Coronary artery (tissue), 2 donors: Measurements from ENCODE around the gene RAI1.

Source experiments
- DNase-seq: peaks from one replicate; pipeline ENCODE4 v3.0.0-alpha.2; 2017; ENCODE audit warnings: low spot score
- H3K27ac ChIP-seq, 2 donors: fragments of 200-600 bp; sonication (generic); one replicate each; pipeline ENCODE4 v1.5.1; 2016 to 2019
- H3K4me3 ChIP-seq: fragments of 200-600 bp; sonication (generic); 2 replicates; pipeline ENCODE4 v1.5.1; 2016; ENCODE audit warnings: mild to moderate bottlenecking, moderate library complexity
- TF ChIP-seq, protein P1 (sequence below): fragments of 200-600 bp; sonication (generic); IDR thresholded peaks from one replicate; pipeline ENCODE4 v1.5.1; 2019; ENCODE audit warnings: antibody characterized with exemption

Gene RAI1

GRCh38 chr17:17844500-17844899, 163.2 kb downstream of the RAI1 start:
- DNase-seq, result no peak
- Histone ChIP-seq H3K4me3 (no peak overlapping the region), H3K27ac (no peak overlapping the region)
- TF ChIP-seq, protein P1, sequence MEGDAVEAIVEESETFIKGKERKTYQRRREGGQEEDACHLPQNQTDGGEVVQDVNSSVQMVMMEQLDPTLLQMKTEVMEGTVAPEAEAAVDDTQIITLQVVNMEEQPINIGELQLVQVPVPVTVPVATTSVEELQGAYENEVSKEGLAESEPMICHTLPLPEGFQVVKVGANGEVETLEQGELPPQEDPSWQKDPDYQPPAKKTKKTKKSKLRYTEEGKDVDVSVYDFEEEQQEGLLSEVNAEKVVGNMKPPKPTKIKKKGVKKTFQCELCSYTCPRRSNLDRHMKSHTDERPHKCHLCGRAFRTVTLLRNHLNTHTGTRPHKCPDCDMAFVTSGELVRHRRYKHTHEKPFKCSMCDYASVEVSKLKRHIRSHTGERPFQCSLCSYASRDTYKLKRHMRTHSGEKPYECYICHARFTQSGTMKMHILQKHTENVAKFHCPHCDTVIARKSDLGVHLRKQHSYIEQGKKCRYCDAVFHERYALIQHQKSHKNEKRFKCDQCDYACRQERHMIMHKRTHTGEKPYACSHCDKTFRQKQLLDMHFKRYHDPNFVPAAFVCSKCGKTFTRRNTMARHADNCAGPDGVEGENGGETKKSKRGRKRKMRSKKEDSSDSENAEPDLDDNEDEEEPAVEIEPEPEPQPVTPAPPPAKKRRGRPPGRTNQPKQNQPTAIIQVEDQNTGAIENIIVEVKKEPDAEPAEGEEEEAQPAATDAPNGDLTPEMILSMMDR, result no peak

DNA sequence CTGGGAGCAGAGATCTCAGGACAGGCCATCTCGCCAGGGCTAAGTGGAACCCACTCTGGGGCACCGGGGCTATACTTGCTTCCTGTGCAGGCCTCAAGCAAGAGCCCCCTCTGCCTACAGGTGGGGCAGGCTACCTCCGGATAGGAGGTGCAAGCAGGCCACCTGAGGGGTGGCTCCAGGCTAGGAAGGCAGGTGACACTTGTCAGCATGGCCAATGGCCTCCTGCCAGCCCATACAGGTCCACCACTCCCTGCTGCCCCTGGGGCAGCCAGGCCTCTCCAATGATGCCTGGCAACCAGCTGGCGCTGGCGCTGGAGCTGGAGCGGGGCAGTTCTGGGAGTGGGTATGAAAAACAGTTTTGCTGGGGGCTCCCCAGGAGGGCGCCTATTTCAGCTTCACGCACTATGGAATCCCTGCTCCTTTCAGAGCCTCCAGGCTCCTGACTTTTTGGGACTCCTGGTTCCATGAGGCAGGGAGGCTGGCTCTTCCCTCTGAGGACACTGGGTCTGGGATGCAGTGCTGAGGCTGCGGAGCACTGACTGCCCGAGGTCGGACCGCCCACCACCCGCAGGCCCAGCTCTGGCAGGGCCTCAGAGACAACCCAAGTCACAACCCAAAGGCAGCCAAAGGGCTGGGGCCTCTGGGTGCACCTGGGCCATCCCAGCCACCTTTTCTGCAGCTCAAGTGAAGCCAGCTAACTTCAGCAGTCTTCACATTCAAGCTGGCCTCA, 164.0 kb downstream of the RAI1 start:
- Histone ChIP-seq H3K4me3 (no peak overlapping the region), H3K27ac (no peak overlapping the region)
- DNase-seq, result no peak
- TF ChIP-seq, protein P1, result no peak

DNA sequence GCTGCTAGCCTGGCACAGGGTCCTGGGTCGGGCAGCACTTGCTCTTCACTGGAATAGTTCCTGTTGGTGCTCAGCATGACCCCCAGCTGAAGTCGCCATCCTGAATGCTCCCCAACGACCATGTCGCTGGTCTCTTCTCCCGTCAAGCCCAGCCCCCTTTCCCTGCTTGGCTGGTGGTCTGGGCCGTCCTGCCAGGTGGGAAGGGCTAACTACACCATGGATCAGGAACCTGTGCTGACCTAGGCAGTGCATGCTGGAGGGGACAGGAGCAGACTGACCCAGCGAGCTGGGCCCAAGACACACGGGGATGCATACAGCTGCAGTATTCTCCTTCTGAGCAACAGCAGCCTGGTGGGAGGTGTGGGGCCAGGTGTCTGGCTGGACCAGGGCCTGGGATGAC, 164.7 kb downstream of the RAI1 start:
- no peak overlapping the region for H3K27ac ChIP-seq
- no peak for DNase-seq
- TF ChIP-seq, protein P1, result no peak
- H3K4me3 ChIP-seq, result no peak overlapping the region

- no peak for DNase-seq
- Histone ChIP-seq H3K27ac (peak overlapping the region in 1 of 2 donors; percentile 2), H3K4me3 (no peak overlapping the region)
- TF ChIP-seq, protein P1, result no peak
Measured at GRCh38 chr17:17846645-17847044, 165.4 kb downstream of the RAI1 start.

DNA sequence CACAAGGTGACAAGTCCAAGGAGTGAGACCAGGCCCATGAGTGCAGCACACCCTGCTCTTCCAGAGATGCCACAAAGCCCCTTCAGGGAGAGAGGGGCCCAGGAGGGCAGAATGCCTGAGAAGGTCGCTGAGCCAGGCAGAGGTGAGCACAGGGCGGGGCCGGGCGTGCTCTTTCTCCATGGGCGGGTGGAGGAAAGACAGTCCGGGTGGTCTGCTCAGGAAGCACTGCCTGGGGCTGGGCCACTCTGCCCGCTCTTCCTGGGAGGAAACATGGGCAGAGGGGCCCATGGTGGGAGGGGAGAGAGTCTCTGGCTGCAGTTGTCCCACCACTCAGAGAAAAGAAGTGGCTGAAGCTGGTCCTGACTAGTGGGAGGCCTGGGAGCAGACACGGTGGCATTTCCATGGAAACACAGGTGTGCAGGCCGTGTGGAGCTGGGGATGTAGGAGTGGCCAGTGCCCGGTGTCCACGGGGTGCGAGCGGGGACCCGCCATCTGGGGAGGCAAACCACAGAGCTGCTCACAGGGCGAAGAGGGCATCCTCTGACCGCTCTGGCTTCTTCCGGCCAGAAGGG, 165.9 kb downstream of the RAI1 start:
- Histone ChIP-seq H3K4me3 (no peak overlapping the region), H3K27ac (peak overlapping the region in 1 of 2 donors; percentile 2)
- DNase-seq, result no peak
- TF ChIP-seq, protein P1, result no peak

GRCh38 chr17:17847726-17848125, 166.5 kb downstream of the RAI1 start:
- H3K27ac ChIP-seq, result peak overlapping the region in 1 of 2 donors; percentile 83

More at GRCh38 chr17:17847726-17848125, 166.5 kb downstream of the RAI1 start:
- no peak for DNase-seq
- TF ChIP-seq, protein P1, result no peak
- H3K4me3 ChIP-seq, result no peak overlapping the region
